Measurements from ENCODE around the gene SMPD3. TPM values are rescaled to one million over a fixed set of nuclear protein-coding genes. Genes with fewer than 3 reads are reported as not detected.

SMPD3 gene
- total RNA-seq, 1 experiment from 2014 or later = not detected

DNA sequence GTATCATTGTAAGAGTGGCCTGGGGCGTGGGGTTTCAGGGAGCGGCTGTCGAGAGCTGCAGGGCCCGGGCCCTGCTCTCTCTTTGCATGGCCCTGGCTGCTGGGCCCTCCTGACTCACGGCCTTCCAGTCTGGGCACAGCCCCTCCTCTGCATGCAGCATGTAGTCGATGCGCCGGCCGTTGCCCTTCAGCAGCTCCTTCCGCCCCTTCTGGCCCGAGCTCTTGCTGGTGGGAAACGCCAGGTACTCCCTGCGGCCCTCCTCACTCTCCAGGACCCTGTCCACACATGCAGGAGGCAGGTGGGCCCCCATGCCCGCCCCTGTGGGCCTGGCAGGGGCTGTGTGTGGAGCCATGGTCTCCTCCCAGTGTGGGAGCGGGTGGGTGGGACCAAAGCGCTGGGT, 86.8 kb downstream of the SMPD3 start:
- Mint-ChIP-seq H3K27ac (ENCODE audit: low read depth, unreplicated experiment) (no peak overlapping the region), H3K4me1 (ENCODE audit: insufficient read depth, unreplicated experiment) (peaks cover 5% of the 10 kb centered on the region), H3K4me3 (ENCODE audit: unreplicated experiment) (no peak overlapping the region), H3K27me3 (ENCODE audit: insufficient read depth, unreplicated experiment) (no peaks in the 10 kb centered on the region), H3K9me3 (ENCODE audit: unreplicated experiment) (no peaks in the 10 kb centered on the region), H3K36me3 (ENCODE audit: insufficient read depth, unreplicated experiment) (peaks cover 8% of the 10 kb centered on the region)
- ChIA-PET CTCF (interaction anchor here (0.6 kb wide), 1 partner anchor 526 kb away, joined by 3 read pairs; no protein-coding TSS in a partner anchor), POLR2A (interaction anchor here (0.6 kb wide), 1 partner anchor 44 kb away, joined by 3 read pairs; no protein-coding TSS in a partner anchor)
- BruUV-seq (replicated peaks) = no TSS peak
- no peak for DNase-seq (ENCODE audit: unreplicated experiment)
- intact Hi-C loops (cut with micrococcal nuclease) = no loop called here
- TF ChIP-seq, protein P1, sequence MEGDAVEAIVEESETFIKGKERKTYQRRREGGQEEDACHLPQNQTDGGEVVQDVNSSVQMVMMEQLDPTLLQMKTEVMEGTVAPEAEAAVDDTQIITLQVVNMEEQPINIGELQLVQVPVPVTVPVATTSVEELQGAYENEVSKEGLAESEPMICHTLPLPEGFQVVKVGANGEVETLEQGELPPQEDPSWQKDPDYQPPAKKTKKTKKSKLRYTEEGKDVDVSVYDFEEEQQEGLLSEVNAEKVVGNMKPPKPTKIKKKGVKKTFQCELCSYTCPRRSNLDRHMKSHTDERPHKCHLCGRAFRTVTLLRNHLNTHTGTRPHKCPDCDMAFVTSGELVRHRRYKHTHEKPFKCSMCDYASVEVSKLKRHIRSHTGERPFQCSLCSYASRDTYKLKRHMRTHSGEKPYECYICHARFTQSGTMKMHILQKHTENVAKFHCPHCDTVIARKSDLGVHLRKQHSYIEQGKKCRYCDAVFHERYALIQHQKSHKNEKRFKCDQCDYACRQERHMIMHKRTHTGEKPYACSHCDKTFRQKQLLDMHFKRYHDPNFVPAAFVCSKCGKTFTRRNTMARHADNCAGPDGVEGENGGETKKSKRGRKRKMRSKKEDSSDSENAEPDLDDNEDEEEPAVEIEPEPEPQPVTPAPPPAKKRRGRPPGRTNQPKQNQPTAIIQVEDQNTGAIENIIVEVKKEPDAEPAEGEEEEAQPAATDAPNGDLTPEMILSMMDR (IDR thresholded peaks at IDR 0.05; ENCODE audit: unreplicated experiment) = no peak

DNA sequence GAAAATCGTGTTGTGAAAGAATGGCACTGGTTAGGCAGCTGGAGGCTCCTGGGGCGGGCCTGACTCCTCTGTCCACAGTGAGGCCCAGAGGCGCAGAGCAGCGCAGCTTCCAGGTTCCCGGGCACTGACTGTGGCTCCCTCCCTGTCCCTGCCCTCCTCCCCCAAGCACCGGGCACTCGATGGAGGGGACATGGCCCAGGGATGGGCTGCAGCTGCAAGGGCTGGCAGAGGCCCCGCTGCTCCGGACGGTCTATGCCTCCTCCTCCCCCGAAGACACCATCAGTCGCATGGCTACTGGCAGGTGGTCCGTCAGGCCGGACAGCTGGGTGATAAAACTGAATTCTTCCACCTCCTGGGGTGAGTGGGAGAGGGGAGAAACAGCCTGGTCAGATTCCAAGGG, 87.4 kb downstream of the SMPD3 start:
- Mint-ChIP-seq H3K9me3 (ENCODE audit: unreplicated experiment) (no peaks in the 10 kb centered on the region), H3K27ac (ENCODE audit: low read depth, unreplicated experiment) (no peak overlapping the region), H3K4me3 (ENCODE audit: unreplicated experiment) (no peak overlapping the region), H3K36me3 (ENCODE audit: insufficient read depth, unreplicated experiment) (peaks cover 8% of the 10 kb centered on the region), H3K4me1 (ENCODE audit: insufficient read depth, unreplicated experiment) (peaks cover 5% of the 10 kb centered on the region), H3K27me3 (ENCODE audit: insufficient read depth, unreplicated experiment) (no peaks in the 10 kb centered on the region)
- ChIA-PET POLR2A (interaction anchor here (0.6 kb wide), 2 partner anchors 44 to 50 kb away, joined by 3 read pairs; partner anchors contain the start of genes PRMT7 and SLC7A6OS), CTCF (interaction anchor here (0.6 kb wide), 1 partner anchor 526 kb away, joined by 3 read pairs; no protein-coding TSS in a partner anchor)
- TF ChIP-seq, protein P1 (IDR thresholded peaks at IDR 0.05; ENCODE audit: unreplicated experiment) = no peak
- DNase-seq (ENCODE audit: unreplicated experiment) = no peak
- intact Hi-C loops (cut with micrococcal nuclease) = no loop called here
- BruUV-seq (replicated peaks) = no TSS peak

DNA sequence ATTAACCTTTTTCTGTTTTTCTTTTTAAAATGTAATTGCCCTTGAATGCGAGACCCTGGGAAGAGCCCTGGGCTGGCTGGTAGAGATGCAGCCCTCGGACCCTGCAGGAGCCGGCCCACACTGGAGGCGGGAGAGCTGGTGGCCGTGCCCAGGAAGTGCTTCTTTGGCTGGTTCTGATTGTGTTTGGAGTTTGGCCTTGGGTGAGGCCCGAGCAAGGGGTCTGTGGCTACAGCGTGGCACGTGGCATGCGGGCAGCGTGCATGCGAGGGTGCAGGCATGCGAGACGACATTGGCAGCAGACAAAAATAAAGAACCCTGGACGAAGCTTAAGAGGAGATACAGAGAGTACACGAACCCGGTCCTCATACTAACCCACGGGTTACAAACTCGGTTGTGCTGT, 87.8 kb downstream of the SMPD3 start:
- no peak for DNase-seq (ENCODE audit: unreplicated experiment)
- Mint-ChIP-seq H3K4me1 (ENCODE audit: insufficient read depth, unreplicated experiment) (peaks cover 5% of the 10 kb centered on the region), H3K27me3 (ENCODE audit: insufficient read depth, unreplicated experiment) (no peaks in the 10 kb centered on the region), H3K36me3 (ENCODE audit: insufficient read depth, unreplicated experiment) (peaks cover 8% of the 10 kb centered on the region), H3K27ac (ENCODE audit: low read depth, unreplicated experiment) (no peak overlapping the region), H3K4me3 (ENCODE audit: unreplicated experiment) (no peak overlapping the region), H3K9me3 (ENCODE audit: unreplicated experiment) (no peaks in the 10 kb centered on the region)
- TF ChIP-seq, protein P1 (IDR thresholded peaks at IDR 0.05; ENCODE audit: unreplicated experiment) = no peak
- intact Hi-C loops (cut with micrococcal nuclease) = no loop called here
- no TSS peak for BruUV-seq (replicated peaks)
- POLR2A ChIA-PET = interaction anchor here (0.6 kb wide), 2 partner anchors 45 to 50 kb away, joined by 3 read pairs; partner anchors contain the start of genes PRMT7 and SLC7A6OS
- CTCF ChIA-PET = no interaction called here

DNA sequence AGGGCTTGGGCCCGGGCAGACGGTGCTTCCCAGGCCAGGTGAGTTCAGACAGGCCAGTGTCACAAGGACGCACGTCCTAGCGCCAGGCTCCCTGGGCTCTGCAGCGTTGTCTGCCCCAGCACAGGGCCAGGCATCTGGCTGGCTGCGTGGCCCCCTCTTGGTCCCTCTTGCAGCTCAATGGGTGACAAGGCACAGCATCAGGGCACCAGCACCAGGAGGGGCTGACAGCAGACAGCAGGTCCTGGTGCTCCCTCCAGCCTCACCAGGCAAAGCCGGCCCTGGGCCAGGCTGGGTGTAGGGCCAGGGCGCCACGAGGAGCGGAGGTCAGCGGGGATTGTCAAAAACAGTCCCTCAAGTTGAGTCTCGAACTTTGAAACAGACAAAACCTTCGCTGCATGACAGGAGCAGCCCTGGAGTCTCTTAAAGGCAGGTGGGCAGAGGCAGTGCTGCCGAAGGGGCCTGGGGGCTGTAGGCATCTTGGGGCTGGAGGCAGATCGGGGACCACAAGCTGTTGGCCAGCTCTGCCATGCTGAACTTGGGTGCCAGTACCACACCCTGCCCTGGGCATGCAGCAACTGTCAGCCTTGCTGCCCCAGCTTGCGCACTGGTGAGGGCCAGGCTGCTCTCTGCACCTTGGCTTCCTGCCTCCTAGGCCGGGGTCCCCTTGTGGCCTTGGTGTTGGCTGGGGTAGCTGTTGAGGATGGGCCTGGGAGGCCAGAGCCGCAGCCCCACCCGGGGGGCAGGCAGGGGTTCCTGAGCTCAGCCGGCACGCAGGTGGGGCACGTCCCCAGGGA, 88.7 kb downstream of the SMPD3 start:
- Mint-ChIP-seq H3K9me3 (ENCODE audit: unreplicated experiment) (no peaks in the 10 kb centered on the region), H3K27me3 (ENCODE audit: insufficient read depth, unreplicated experiment) (no peaks in the 10 kb centered on the region), H3K4me1 (ENCODE audit: insufficient read depth, unreplicated experiment) (no peaks in the 10 kb centered on the region), H3K4me3 (ENCODE audit: unreplicated experiment) (no peak overlapping the region), H3K36me3 (ENCODE audit: insufficient read depth, unreplicated experiment) (peaks cover 15% of the 10 kb centered on the region), H3K27ac (ENCODE audit: low read depth, unreplicated experiment) (no peak overlapping the region)
- ChIA-PET CTCF (interaction anchor here (0.7 kb wide), 1 partner anchor 18 kb away, joined by 5 read pairs; no protein-coding TSS in a partner anchor), POLR2A (no interaction called here)
- TF ChIP-seq, protein P1 (IDR thresholded peaks at IDR 0.05; ENCODE audit: unreplicated experiment) = no peak
- no peak for DNase-seq (ENCODE audit: unreplicated experiment)
- intact Hi-C loops (cut with micrococcal nuclease) = no loop called here
- BruUV-seq (replicated peaks) = no TSS peak

Data from MCF 10A (cell line).